T47D (cell line): Measurements from ENCODE around the gene TRNAU1AP.
"Not testable (repeated sequence)": the region's sequence is repeated elsewhere in the genome, so short reads cannot be mapped to it uniquely, and the experiment has no call there.

Experiments used
- DNase-seq, 2 experiments: peaks; one replicate each; pipeline versions ENCODE4 v3.0.0 to v3.0.0-alpha.2; 2011 to 2012; ENCODE audit warnings: low read depth in 1 of 2, low spot score in 1 of 2
- JUND ChIP-seq: IDR thresholded peaks from 2 replicates; pipeline ENCODE4 v1.6.1; 2012; ENCODE audit warnings: low read depth
- in situ Hi-C: cut with HindIII; loops from 2 replicates; pipeline ENCODE4 v1.10.0; 2016; ENCODE audit warnings: low sequenced_read_pairs, low pct_unique_long_range_greater_than_20kb

Gene TRNAU1AP

GRCh38 chr1:28552758-28553663 lies at the start of gene TRNAU1AP:
TRNAU1AP (plus strand) TSS chr1:28553085; CDS start chr1:28553111, 26 bp downstream.
- in situ Hi-C loops: no loop called here
- TF ChIP-seq JUND: no peak
- peak; percentile 80 to 95 for DNase-seq

- TF ChIP-seq JUND: no peak
- no peak for DNase-seq
- in situ Hi-C loops: no loop called here
These were observed 49.8 kb upstream of the TRNAU1AP start for GRCh38 chr1:28503117-28503516.

- in situ Hi-C loops: no loop called here
- peak; percentile 91 to 98 for DNase-seq
- TF ChIP-seq JUND: no peak
These were observed 47.3 kb upstream of the TRNAU1AP start, which contains the start of gene RCC1 for GRCh38 chr1:28505406-28506187. RCC1 (plus strand) TSS chr1:28506043; CDS start chr1:28529867, 23,824 bp downstream.

GRCh38 chr1:28506907-28507246 lies 46.0 kb upstream of the TRNAU1AP start:
- in situ Hi-C loops: no loop called here
- TF ChIP-seq JUND: no peak
- DNase-seq: no peak

- no peak for DNase-seq
- in situ Hi-C loops: no loop called here
- TF ChIP-seq JUND: no peak
These were observed 45.6 kb upstream of the TRNAU1AP start for GRCh38 chr1:28507247-28507645.

GRCh38 chr1:28507646-28508434 lies 45.0 kb upstream of the TRNAU1AP start:
- no peak for TF ChIP-seq JUND
- DNase-seq: no peak
- in situ Hi-C loops: no loop called here

- in situ Hi-C loops: no loop called here
- TF ChIP-seq JUND: no peak
- no peak for DNase-seq
These were observed 44.5 kb upstream of the TRNAU1AP start for GRCh38 chr1:28508435-28508754.

GRCh38 chr1:28509705-28510272 lies 43.1 kb upstream of the TRNAU1AP start:
- DNase-seq: no peak
- TF ChIP-seq JUND: no peak
- in situ Hi-C loops: no loop called here

- peak in 1 of 2 experiments; percentile 63 for DNase-seq
- in situ Hi-C loops: no loop called here
- peak; percentile 27; the same call in 1 of the 2 replicates for TF ChIP-seq JUND
These were observed 42.5 kb upstream of the TRNAU1AP start for GRCh38 chr1:28510273-28510969.

- peak in 1 of 2 experiments; percentile 58 for DNase-seq
- no peak for TF ChIP-seq JUND
- in situ Hi-C loops: no loop called here
These were observed 41.9 kb upstream of the TRNAU1AP start for GRCh38 chr1:28510970-28511440.

GRCh38 chr1:28512058-28512611 lies 40.8 kb upstream of the TRNAU1AP start:
- in situ Hi-C loops: no loop called here
- no peak for DNase-seq
- no peak for TF ChIP-seq JUND

GRCh38 chr1:28514445-28514933 lies 38.4 kb upstream of the TRNAU1AP start:
- DNase-seq, in situ Hi-C loops: not testable (repeated sequence)
